Measurements from ENCODE around the gene ATP6AP1. TPM values are rescaled to one million over a fixed set of nuclear protein-coding genes. Genes with fewer than 3 reads are reported as not detected.
A peak's percentile ranks its signal among the peaks of the same experiment; 100 is the strongest.

ATP6AP1 gene
- total and polyA plus RNA-seq, 2 donors (not counting 1 experiment from before 2014, with no cell fraction given): 47.1 to 57.7 TPM

GRCh38 chrX:154459832-154460231 lies 31.4 kb downstream of the ATP6AP1 start:
- H3K9me3 Mint-ChIP-seq (ENCODE audit: insufficient read depth): no peaks in the 10 kb centered on the region
- POLR2A ChIA-PET: interaction anchor here (1.3 to 2.2 kb wide), 3 partner anchors 17 to 62 kb away, joined by 3 to 7 read pairs (median 6); partner anchors contain the start of genes RPL10 and TAFAZZIN
- Histone ChIP-seq H3K4me3 (ENCODE audit: control extremely low read depth in 1 of 5, extremely low read depth in 1 of 5, insufficient read depth in 1 of 5, low read depth in 2 of 5, low read length in 4 of 5) (no peak overlapping the region), H3K79me2 (ENCODE audit: control insufficient read depth, insufficient read depth, low read length) (peaks cover 22% of the 10 kb centered on the region), H3K9ac (ENCODE audit: low read length) (no peak overlapping the region), H3K9me3 (ENCODE audit: control extremely low read depth in 1 of 3, control insufficient read depth in 2 of 3, insufficient read depth in 1 of 3, low read length in 2 of 3) (no peaks in the 10 kb centered on the region), H3K36me3 (replicated peaks in 1 of 2; ENCODE audit: control extremely low read depth in 1 of 2, control insufficient read depth in 1 of 2, extremely low read depth in 1 of 2, insufficient read depth in 2 of 2, low read length in 1 of 2) (peaks cover 0 to 8% of the 10 kb centered on the region in 2 experiments), H3K4me1 (ENCODE audit: control insufficient read depth in 2 of 2, insufficient read depth in 2 of 2, low read length in 2 of 2) (peaks cover 6 to 18% of the 10 kb centered on the region in 2 donors), H4K20me1 (ENCODE audit: control insufficient read depth, insufficient read depth, low read length, poor library complexity, severe bottlenecking) (no peaks in the 10 kb centered on the region), H3K4me2 (replicated peaks; ENCODE audit: low read depth, low read length, poor library complexity, severe bottlenecking) (peak overlapping the region; percentile 85), H3K27me3 (replicated peaks in 1 of 4; ENCODE audit: control extremely low read depth in 1 of 4, control insufficient read depth in 3 of 4, insufficient read depth in 4 of 4, low read length in 3 of 4) (no peaks in the 10 kb centered on the region), H2AFZ (ENCODE audit: insufficient read depth, low read depth, low read length, poor library complexity, severe bottlenecking) (no peak overlapping the region), H3K27ac (ENCODE audit: low read length in 2 of 2) (no peak overlapping the region)
- WGBS (ENCODE audit: insufficient coverage): 83% methylated on average over 5 of the region's 14 CpGs
- H3K27me3 Mint-ChIP-seq: no peaks in the 10 kb centered on the region
- H3K4me3 Mint-ChIP-seq: peak overlapping the region; percentile 59
- TF ChIP-seq CTCF (IDR thresholded peaks at IDR 0.05): no peak
- no peak for TF ChIP-seq EZH2 (IDR thresholded peaks at IDR 0.05; ENCODE audit: borderline replicate concordance, insufficient read depth, low read depth, low read length, poor library complexity, severe bottlenecking)
- peaks cover 14% of the 10 kb centered on the region for H3K4me1 Mint-ChIP-seq
- CTCF ChIA-PET: interaction anchor here (1.2 kb wide), 1 partner anchor 8 kb away, joined by 3 read pairs; no protein-coding TSS in a partner anchor
- H3K27ac Mint-ChIP-seq: peak overlapping the region; percentile 20
- ATAC-seq (ENCODE audit: low read depth) (no peak), DNase-seq (no peak)
- intact Hi-C loops (cut with micrococcal nuclease): loop anchor here (5.0 kb wide), 3 partner anchors 32 to 57 kb away; partner anchors contain the start of genes FAM3A, SLC10A3 and TAFAZZIN

- Histone ChIP-seq H3K27me3 (replicated peaks in 1 of 4; ENCODE audit: control extremely low read depth in 1 of 4, control insufficient read depth in 3 of 4, insufficient read depth in 4 of 4, low read length in 3 of 4) (no peaks in the 10 kb centered on the region), H3K4me2 (replicated peaks; ENCODE audit: low read depth, low read length, poor library complexity, severe bottlenecking) (no peak overlapping the region), H3K9ac (ENCODE audit: low read length) (no peak overlapping the region), H3K79me2 (ENCODE audit: control insufficient read depth, insufficient read depth, low read length) (peaks cover 22% of the 10 kb centered on the region), H3K4me3 (ENCODE audit: control extremely low read depth in 1 of 5, extremely low read depth in 1 of 5, insufficient read depth in 1 of 5, low read depth in 2 of 5, low read length in 4 of 5) (no peak overlapping the region), H4K20me1 (ENCODE audit: control insufficient read depth, insufficient read depth, low read length, poor library complexity, severe bottlenecking) (no peaks in the 10 kb centered on the region), H3K36me3 (replicated peaks in 1 of 2; ENCODE audit: control extremely low read depth in 1 of 2, control insufficient read depth in 1 of 2, extremely low read depth in 1 of 2, insufficient read depth in 2 of 2, low read length in 1 of 2) (peaks cover 0 to 8% of the 10 kb centered on the region in 2 experiments), H3K4me1 (ENCODE audit: control insufficient read depth in 2 of 2, insufficient read depth in 2 of 2, low read length in 2 of 2) (peaks cover 6 to 18% of the 10 kb centered on the region in 2 donors), H3K27ac (ENCODE audit: low read length in 2 of 2) (no peak overlapping the region), H2AFZ (ENCODE audit: insufficient read depth, low read depth, low read length, poor library complexity, severe bottlenecking) (no peak overlapping the region), H3K9me3 (ENCODE audit: control extremely low read depth in 1 of 3, control insufficient read depth in 2 of 3, insufficient read depth in 1 of 3, low read length in 2 of 3) (no peaks in the 10 kb centered on the region)
- POLR2A ChIA-PET: no interaction called here
- WGBS (ENCODE audit: insufficient coverage): 96% methylated on average over 22 of the region's 26 CpGs
- no peaks in the 10 kb centered on the region for H3K27me3 Mint-ChIP-seq
- H3K9me3 Mint-ChIP-seq (ENCODE audit: insufficient read depth): no peaks in the 10 kb centered on the region
- H3K4me3 Mint-ChIP-seq: peak overlapping the region; percentile 59
- peaks cover 14% of the 10 kb centered on the region for H3K4me1 Mint-ChIP-seq
- CTCF ChIA-PET: interaction anchor here (1.2 kb wide), 1 partner anchor 9 kb away, joined by 3 read pairs; no protein-coding TSS in a partner anchor
- DNase-seq (no peak), ATAC-seq (ENCODE audit: low read depth) (no peak)
- TF ChIP-seq EZH2 (IDR thresholded peaks at IDR 0.05; ENCODE audit: borderline replicate concordance, insufficient read depth, low read depth, low read length, poor library complexity, severe bottlenecking) (no peak), CTCF (IDR thresholded peaks at IDR 0.05) (no peak)
- intact Hi-C loops (cut with micrococcal nuclease): no loop called here
- H3K27ac Mint-ChIP-seq: no peak overlapping the region
Measured at GRCh38 chrX:154460326-154460725, 31.8 kb downstream of the ATP6AP1 start.
